ENCODE measurements around the gene GRHL1. TPM values are rescaled to one million over a fixed set of nuclear protein-coding genes. Genes with fewer than 3 reads are reported as not detected.

The GRHL1 gene
- polyA plus RNA-seq, 1 donor (not counting 4 experiments of a cell fraction or from before 2014, with no cell fraction given), result 7.8 TPM

DNA sequence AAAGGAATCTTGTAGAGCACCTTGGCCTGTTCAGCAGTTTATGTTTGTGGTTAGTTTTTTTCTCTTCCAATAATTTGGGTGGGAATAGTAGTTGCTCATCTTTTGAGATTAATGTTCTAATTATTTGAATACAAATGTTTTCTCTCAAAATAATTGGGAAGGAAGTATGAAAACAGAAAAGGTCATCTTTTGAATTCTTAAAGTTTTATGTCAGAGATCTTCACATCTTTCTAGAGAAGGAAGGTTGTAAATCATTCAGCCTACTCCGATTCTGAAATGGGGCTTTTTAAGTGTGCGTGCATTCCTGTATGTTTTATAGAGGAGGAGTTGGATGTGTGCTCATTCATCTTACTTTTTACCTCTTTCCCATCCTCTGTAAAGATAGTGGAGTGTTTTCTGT lies 29.0 kb downstream of the GRHL1 start:
- Histone ChIP-seq H4K20me1 (ENCODE audit: control insufficient read depth, extremely low read depth, insufficient read depth, low read length) (no peaks in the 10 kb centered on the region), H3K27ac (ENCODE audit: control insufficient read depth, insufficient read depth, low read length) (no peak overlapping the region), H3K9ac (ENCODE audit: control insufficient read depth, extremely low read depth, insufficient read depth, low read length) (no peak overlapping the region), H2AFZ (ENCODE audit: control insufficient read depth, low read length) (no peak overlapping the region), H3K9me1 (ENCODE audit: control insufficient read depth, extremely low read depth, insufficient read depth, low read length) (no peaks in the 10 kb centered on the region), H3K79me2 (ENCODE audit: control insufficient read depth, insufficient read depth, low read length) (no peaks in the 10 kb centered on the region), H3K4me3 (ENCODE audit: control insufficient read depth in 2 of 3, extremely low read depth in 1 of 3, insufficient read depth in 2 of 3, low read depth in 1 of 3, low read length in 3 of 3) (no peak overlapping the region), H3K9me3 (ENCODE audit: control insufficient read depth, low read depth, low read length) (no peaks in the 10 kb centered on the region), H3K4me1 (ENCODE audit: control insufficient read depth, extremely low read depth, insufficient read depth, low read length) (peaks cover 8% of the 10 kb centered on the region), H3K36me3 (ENCODE audit: control insufficient read depth in 2 of 2, extremely low read depth in 1 of 2, insufficient read depth in 2 of 2, low read length in 2 of 2) (no peaks in the 10 kb centered on the region), H3K4me2 (ENCODE audit: control insufficient read depth, extremely low read depth, insufficient read depth, low read depth, low read length) (no peak overlapping the region), H3K27me3 (ENCODE audit: control insufficient read depth, extremely low read depth, insufficient read depth, low read length) (no peaks in the 10 kb centered on the region)
- DNase-seq (ENCODE audit: low read depth, low spot score) (no peak), FAIRE-seq (no peak)
- dilution Hi-C loops (cut with MboI; ENCODE audit: extremely low pct_ligation_motif_present, low sequenced_read_pairs), result no loop called here
- TF ChIP-seq EZH2 (IDR thresholded peaks at IDR 0.05; ENCODE audit: low read length), result no peak
- TF ChIP-seq, protein P1, sequence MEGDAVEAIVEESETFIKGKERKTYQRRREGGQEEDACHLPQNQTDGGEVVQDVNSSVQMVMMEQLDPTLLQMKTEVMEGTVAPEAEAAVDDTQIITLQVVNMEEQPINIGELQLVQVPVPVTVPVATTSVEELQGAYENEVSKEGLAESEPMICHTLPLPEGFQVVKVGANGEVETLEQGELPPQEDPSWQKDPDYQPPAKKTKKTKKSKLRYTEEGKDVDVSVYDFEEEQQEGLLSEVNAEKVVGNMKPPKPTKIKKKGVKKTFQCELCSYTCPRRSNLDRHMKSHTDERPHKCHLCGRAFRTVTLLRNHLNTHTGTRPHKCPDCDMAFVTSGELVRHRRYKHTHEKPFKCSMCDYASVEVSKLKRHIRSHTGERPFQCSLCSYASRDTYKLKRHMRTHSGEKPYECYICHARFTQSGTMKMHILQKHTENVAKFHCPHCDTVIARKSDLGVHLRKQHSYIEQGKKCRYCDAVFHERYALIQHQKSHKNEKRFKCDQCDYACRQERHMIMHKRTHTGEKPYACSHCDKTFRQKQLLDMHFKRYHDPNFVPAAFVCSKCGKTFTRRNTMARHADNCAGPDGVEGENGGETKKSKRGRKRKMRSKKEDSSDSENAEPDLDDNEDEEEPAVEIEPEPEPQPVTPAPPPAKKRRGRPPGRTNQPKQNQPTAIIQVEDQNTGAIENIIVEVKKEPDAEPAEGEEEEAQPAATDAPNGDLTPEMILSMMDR (optimal IDR thresholded peaks at IDR 0.05 in 1 of 3, IDR thresholded peaks at IDR 0.05 in 1 of 3, conservative IDR thresholded peaks at IDR 0.05 in 1 of 3; ENCODE audit: extremely low read depth in 1 of 3, insufficient read depth in 2 of 3, low read length in 3 of 3), result no peak

DNA sequence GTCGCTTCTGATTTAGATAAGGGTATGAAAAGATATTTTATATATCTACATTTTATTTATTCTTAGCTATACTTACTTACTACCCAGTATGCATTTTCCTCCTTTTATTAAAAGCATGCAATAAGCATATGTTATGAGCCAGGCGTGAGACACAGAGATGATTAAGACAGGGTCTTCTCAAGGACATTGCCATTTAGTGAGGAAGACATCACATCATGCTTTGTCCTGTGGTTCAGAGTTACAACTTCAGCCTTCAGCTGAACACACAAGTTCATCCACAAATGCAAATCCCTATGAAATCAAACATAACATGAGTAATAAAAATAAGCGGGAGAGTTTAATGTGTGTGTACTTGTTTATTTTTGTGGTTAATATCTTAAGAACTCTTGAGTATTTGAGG lies 30.2 kb downstream of the GRHL1 start:
- no peaks in the 10 kb centered on the region for H3K4me1 ChIP-seq (ENCODE audit: control insufficient read depth, extremely low read depth, insufficient read depth, low read length)
- no peak overlapping the region for H3K9ac ChIP-seq (ENCODE audit: control insufficient read depth, extremely low read depth, insufficient read depth, low read length)
- dilution Hi-C loops (cut with MboI; ENCODE audit: extremely low pct_ligation_motif_present, low sequenced_read_pairs), result no loop called here
- no peaks in the 10 kb centered on the region for H3K9me3 ChIP-seq (ENCODE audit: control insufficient read depth, low read depth, low read length)
- H3K4me2 ChIP-seq (ENCODE audit: control insufficient read depth, extremely low read depth, insufficient read depth, low read depth, low read length), result no peak overlapping the region
- no peak for FAIRE-seq
- H3K27ac ChIP-seq (ENCODE audit: control insufficient read depth, insufficient read depth, low read length), result no peak overlapping the region
- no peaks in the 10 kb centered on the region for H4K20me1 ChIP-seq (ENCODE audit: control insufficient read depth, extremely low read depth, insufficient read depth, low read length)
- H3K9me1 ChIP-seq (ENCODE audit: control insufficient read depth, extremely low read depth, insufficient read depth, low read length), result no peaks in the 10 kb centered on the region
- H2AFZ ChIP-seq (ENCODE audit: control insufficient read depth, low read length), result no peak overlapping the region
- DNase-seq (ENCODE audit: low read depth, low spot score), result no peak
- no peaks in the 10 kb centered on the region for H3K79me2 ChIP-seq (ENCODE audit: control insufficient read depth, insufficient read depth, low read length)
- H3K36me3 ChIP-seq (ENCODE audit: control insufficient read depth in 2 of 2, extremely low read depth in 1 of 2, insufficient read depth in 2 of 2, low read length in 2 of 2), result no peaks in the 10 kb centered on the region
- H3K4me3 ChIP-seq (ENCODE audit: control insufficient read depth in 2 of 3, extremely low read depth in 1 of 3, insufficient read depth in 2 of 3, low read depth in 1 of 3, low read length in 3 of 3), result no peak overlapping the region
- no peaks in the 10 kb centered on the region for H3K27me3 ChIP-seq (ENCODE audit: control insufficient read depth, extremely low read depth, insufficient read depth, low read length)
- TF ChIP-seq, protein P1 (optimal IDR thresholded peaks at IDR 0.05 in 1 of 3, IDR thresholded peaks at IDR 0.05 in 1 of 3, conservative IDR thresholded peaks at IDR 0.05 in 1 of 3; ENCODE audit: extremely low read depth in 1 of 3, insufficient read depth in 2 of 3, low read length in 3 of 3), result no peak
- TF ChIP-seq EZH2 (IDR thresholded peaks at IDR 0.05; ENCODE audit: low read length), result no peak
